Ramos (cell line): Measurements from ENCODE around the gene ELOVL4.

Source experiments
- in situ Hi-C: fragments of 300-500 bp; cut with MboI; formaldehyde crosslinking; loops from one replicate; pipeline ENCODE4 v1.14.3; 2022; ENCODE audit warnings: low sequenced_read_pairs; ENCODE audit not compliant: unreplicated experiment

The ELOVL4 gene

GRCh38 chr6:79947191-79948186 lies at the start of gene ELOVL4:
TSS of gene ELOVL4 (minus strand) at chr6:79947553. CDS start at chr6:79947279, 274 bp downstream.
- in situ Hi-C loops, result no loop called here

GRCh38 chr6:79993911-79994309 lies 46.6 kb upstream of the ELOVL4 start:
- in situ Hi-C loops, result no loop called here

DNA sequence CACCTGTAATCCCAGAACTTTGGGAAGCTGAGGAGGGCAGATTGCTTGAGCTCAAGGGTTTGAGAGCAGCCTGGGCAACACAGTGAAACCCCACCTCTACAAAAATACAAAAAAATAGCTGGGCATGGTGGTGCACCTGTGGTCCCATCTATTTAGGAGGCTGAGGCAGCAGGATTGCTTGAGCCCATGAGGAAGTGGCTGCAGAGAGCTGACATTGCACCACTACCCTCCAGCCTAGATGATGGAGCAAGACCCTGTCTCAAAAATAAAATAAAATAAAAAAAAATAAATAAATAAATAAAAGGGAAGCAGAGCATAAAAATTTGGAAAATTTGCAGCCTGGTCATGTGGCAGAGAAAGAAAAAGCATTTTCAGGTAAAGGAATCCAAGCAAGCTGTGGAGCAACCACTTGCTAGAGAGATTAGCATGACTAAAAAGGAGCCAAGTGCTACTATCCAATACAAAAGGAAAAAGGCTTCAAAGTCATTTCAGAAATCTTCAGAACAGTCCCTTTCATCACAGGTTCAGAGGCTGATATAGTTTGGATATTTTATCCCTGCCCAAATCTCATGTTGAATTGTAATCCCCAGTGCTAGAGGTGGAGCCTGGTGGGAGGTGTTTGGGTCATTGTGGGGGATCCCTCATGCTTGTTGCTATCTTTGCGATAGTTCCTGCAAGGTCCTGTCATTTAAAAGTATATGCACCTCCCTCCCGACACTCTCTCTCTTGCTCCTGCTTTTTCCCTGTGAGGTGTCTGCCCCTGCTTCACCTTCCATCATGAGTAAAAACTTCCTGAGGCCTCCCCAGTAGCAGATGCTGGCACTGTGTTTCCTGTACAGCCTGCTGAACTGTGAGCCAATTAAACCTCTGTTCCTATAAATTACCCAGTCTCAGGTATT lies 45.9 kb upstream of the ELOVL4 start:
- in situ Hi-C loops, result no loop called here

GRCh38 chr6:79989641-79990040 lies 42.3 kb upstream of the ELOVL4 start:
- in situ Hi-C loops, result no loop called here

- in situ Hi-C loops, result no loop called here
Measured at GRCh38 chr6:79985128-79985527, 37.8 kb upstream of the ELOVL4 start.

- in situ Hi-C loops, result no loop called here
Measured at GRCh38 chr6:79984261-79984660, 36.9 kb upstream of the ELOVL4 start.

- in situ Hi-C loops, result no loop called here
Measured at GRCh38 chr6:79981652-79982051, 34.3 kb upstream of the ELOVL4 start.

- in situ Hi-C loops, result no loop called here
Measured at GRCh38 chr6:79971193-79971592, 23.8 kb upstream of the ELOVL4 start.

GRCh38 chr6:79969784-79970183 lies 22.4 kb upstream of the ELOVL4 start:
- in situ Hi-C loops, result no loop called here

DNA sequence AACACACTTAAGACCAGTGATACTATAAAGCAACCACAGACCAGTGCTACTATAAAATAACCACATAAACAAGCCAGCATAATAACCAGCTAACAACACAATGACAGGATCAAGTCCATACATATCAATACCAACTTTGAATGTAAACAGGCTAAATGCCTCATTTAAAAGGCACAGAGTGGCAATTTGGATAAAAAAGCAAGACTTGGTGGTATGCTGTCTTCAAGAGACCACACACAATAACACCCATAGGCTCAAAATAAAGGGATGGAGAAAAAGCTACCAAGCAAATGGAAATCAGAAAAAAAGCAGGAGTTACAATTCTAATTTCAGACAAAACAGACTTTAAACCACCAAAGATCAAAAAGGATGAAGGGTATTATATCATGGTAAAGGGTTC lies 19.8 kb upstream of the ELOVL4 start:
- in situ Hi-C loops, result no loop called here

DNA sequence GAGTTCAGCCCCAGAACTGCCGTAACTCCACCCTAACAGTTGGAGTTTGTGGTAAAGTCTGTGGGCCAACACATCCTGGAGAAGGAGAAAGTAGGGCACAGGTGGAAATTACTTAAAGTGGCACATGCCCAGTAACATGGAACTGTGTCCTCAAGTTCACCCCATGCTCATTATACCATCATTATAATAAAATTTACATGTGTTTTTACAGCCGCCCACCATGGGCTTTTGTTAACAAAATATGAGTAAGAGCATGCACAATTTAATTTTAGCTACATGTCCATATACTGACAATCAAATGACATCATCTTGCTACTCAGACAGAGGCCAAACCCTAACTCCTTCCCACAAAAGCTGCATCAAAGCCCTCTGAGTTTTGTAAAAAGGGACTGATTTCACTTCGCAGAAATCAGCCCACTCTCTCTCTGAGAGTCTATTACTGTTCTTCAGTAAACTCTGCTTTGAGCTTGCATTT lies 17.3 kb upstream of the ELOVL4 start:
- in situ Hi-C loops, result no loop called here

GRCh38 chr6:79954849-79955248 lies 7.5 kb upstream of the ELOVL4 start:
- in situ Hi-C loops, result loop anchor here (10.0 kb wide), 1 partner anchor 140 kb away; no protein-coding TSS in a partner anchor

- in situ Hi-C loops, result no loop called here
Measured at GRCh38 chr6:79949233-79949632, 1.9 kb upstream of the ELOVL4 start.

DNA sequence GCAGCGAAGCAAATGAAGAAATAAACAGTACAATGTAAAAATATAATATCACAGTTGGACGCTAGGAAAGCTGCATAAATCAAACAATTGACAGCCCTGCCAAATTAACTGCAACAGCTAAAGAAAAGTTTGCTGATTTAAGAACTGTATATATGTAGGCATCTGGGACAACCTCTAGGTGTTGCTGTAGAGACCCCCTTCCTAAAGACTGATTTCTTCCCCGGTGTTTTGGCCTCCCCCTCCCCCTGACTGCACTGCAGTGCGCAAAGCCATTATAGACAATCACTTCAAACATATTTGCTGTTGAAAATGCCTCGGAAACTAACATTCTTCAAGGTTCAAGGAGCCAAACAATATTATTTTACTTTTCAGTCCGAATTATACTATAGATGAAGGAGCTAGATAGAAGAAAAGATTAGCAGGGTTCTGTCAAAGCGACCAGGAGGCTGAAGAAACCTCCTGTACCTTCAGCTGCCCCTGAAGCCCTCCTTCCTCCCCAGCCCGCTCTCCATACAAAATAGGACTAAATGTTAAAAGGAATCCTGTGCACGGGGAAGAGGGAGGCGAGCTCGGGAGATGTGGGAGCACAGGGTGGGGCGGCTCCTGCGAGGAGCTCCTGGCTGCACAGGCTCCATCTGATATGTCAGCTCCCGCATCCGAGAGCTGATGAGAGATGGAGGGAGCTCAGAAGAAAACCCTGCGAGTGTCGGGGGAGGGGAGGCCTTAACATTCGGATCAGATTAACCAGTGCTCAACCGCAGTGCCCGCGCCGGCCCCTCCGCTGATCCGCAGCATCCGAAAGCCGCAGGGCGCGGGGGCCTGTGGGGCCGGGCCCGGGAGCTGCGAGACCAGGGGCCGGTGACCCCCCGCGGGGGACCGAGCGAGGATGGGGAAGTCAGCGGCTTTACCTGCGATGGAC lies 822 bp downstream of the ELOVL4 start:
- in situ Hi-C loops, result no loop called here

DNA sequence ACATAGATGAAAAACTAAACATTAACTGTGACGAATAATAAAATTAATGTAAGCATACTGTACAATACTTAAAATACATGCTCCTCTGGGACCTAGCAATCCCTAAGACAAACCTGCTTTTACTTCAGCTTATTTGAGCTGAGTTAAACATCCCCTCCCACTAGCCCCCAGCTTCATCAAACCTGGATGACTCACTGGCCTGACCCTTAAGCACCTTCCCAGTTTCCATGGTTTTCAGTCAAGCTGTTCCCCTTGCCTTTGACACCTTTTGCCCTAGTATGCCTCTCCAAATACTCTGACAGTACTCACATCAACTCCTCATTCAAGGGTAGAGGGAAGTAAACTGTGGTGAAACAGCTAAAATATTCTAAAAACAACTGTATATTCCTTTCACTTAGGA lies 4.2 kb downstream of the ELOVL4 start:
- in situ Hi-C loops, result no loop called here

DNA sequence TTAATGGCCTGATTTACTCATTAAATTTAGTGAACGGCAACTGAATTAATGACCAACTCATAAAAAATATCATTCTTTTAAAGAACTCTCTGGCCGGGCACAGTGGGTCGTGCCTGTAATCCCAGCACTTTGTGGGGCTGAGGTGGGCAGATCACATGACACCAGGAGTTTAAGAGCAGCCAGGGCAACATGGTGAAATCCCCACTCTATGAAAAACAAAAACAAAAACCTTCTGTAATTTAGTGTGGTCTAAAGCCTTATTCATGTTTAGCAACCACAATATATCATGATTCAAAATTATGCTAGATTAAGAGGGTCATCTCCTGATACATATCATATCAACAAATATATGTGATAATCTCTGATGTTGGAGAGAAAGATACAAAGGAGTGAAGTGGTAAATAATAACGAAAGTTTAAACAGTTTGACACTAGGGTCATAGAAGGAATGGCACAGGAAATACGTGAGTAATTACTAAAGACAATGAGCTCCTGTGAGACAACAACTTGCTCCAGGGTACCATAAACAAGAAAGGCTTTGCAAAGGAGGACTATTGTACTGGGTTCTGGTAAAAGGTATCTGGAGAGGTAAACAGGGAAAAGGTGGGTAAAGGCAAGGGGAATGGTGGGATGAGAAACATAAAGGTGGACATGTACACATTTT lies 5.7 kb downstream of the ELOVL4 start:
- in situ Hi-C loops, result no loop called here

DNA sequence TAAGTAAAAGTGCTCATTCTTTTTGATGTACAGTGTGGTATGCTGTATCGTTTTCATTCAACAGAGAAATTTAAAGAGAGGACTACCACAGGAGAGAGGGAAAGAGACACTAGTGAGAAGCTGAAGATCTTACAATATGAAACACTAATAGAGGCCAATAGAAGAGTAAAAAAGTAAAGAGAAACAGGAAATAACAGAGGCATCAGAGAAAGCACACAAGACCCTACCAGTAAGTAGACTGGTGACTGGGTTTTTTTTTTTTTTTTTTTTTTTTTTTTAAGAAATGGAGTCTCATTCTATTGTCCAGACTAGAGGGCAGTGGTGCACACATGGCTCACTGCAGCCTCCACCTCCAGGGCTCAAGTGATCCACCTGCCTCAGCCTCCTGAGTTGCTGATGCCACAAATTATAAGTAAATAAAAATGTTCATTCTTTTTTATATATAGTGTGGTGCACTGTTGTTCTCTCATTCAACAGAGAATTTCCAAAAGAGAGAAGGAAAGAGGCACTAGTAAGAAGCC lies 18.8 kb downstream of the ELOVL4 start:
- in situ Hi-C loops, result no loop called here

GRCh38 chr6:79927758-79928157 lies 19.6 kb downstream of the ELOVL4 start:
- in situ Hi-C loops, result no loop called here

DNA sequence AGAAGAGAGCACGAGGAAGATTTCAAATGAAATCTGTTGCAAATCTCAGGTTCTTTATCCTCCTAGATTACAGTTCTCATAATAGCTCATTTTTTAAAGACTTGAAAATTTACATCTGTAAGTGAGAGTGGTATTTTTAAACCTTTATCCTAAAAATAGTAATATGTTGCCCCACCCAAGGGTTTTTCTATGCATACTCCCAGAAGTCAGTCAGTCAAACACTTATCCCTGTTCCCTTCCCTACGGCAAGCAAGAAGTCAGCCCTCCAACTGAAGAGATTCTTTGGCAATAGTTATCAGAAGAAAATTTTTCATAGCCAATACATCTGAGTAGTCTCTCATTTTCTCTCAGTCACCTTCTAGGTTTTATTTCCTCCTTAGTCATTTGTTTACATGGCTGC lies 24.1 kb downstream of the ELOVL4 start:
- in situ Hi-C loops, result no loop called here
